Measurements from ENCODE around the gene SUPT5H. TPM values are rescaled to one million over a fixed set of nuclear protein-coding genes. Genes with fewer than 3 reads are reported as not detected.

The SUPT5H gene
- total RNA-seq, 4 donors from 2014 or later, result 87.6 to 101 (median 91.5) TPM

- Histone ChIP-seq H3K9me3 (no peaks in the 10 kb centered on the region), H3K27me3 (no peaks in the 10 kb centered on the region), H3K27ac (replicated peaks in 1 of 4) (no peak overlapping the region), H3K4me1 (peaks cover 19 to 33% (median 28%) of the 10 kb centered on the region in 4 donors), H3K36me3 (peaks cover 3 to 44% (median 43%) of the 10 kb centered on the region in 4 donors), H3K4me3 (no peak overlapping the region)
- TF ChIP-seq EP300 (IDR thresholded peaks at IDR 0.05) (no peak), CTCF (IDR thresholded peaks at IDR 0.05) (no peak), POLR2AphosphoS5 (IDR thresholded peaks at IDR 0.05) (peak in 1 of 2 donors; percentile 10)
- DNase-seq (ENCODE audit: extremely low spot score), result no peak
- WGBS, result 85% methylated on average over 7 of the region's 7 CpGs
- intact Hi-C loops (cut with DNase I), result loop anchor here (10.0 kb wide), 1 partner anchor 81 kb away; the partner anchor contains the start of gene SAMD4B
Measured at GRCh38 chr19:39425744-39426143, 19.6 kb upstream of the SUPT5H start.

- Histone ChIP-seq H3K9me3 (no peaks in the 10 kb centered on the region), H3K4me3 (no peak overlapping the region), H3K4me1 (peaks cover 21 to 37% (median 32%) of the 10 kb centered on the region in 4 donors), H3K27ac (replicated peaks in 1 of 4) (peak overlapping the region in 1 of 4 donors; percentile 23), H3K36me3 (peaks cover 4 to 43% (median 40%) of the 10 kb centered on the region in 4 donors), H3K27me3 (no peaks in the 10 kb centered on the region)
- TF ChIP-seq CTCF (IDR thresholded peaks at IDR 0.05) (no peak), POLR2A (IDR thresholded peaks at IDR 0.05; ENCODE audit: low read depth) (no peak), EP300 (IDR thresholded peaks at IDR 0.05) (no peak), POLR2AphosphoS5 (IDR thresholded peaks at IDR 0.05) (no peak)
- intact Hi-C loops (cut with DNase I), result loop anchor here (10.0 kb wide), 1 partner anchor 81 kb away; the partner anchor contains the start of gene SAMD4B
- WGBS, result 68% methylated on average over 5 of the region's 5 CpGs
- no peak for DNase-seq (ENCODE audit: extremely low spot score)
Measured at GRCh38 chr19:39426170-39426569, 19.2 kb upstream of the SUPT5H start.

- 90% methylated on average over 11 of the region's 11 CpGs for WGBS
- Histone ChIP-seq H3K9me3 (no peaks in the 10 kb centered on the region), H3K36me3 (peaks cover 18 to 43% (median 39%) of the 10 kb centered on the region in 4 donors), H3K27ac (replicated peaks in 1 of 4) (peak overlapping the region; percentile 84 to 91 (median 86)), H3K4me3 (no peak overlapping the region), H3K27me3 (no peaks in the 10 kb centered on the region), H3K4me1 (peaks cover 22 to 38% (median 34%) of the 10 kb centered on the region in 4 donors)
- intact Hi-C loops (cut with DNase I), result loop anchor here (10.0 kb wide), 1 partner anchor 83 kb away; the partner anchor contains the start of gene SAMD4B
- no peak for DNase-seq (ENCODE audit: extremely low spot score)
- TF ChIP-seq EP300 (IDR thresholded peaks at IDR 0.05) (no peak), POLR2A (IDR thresholded peaks at IDR 0.05; ENCODE audit: low read depth) (no peak), POLR2AphosphoS5 (IDR thresholded peaks at IDR 0.05) (no peak), CTCF (IDR thresholded peaks at IDR 0.05) (no peak)
Measured at GRCh38 chr19:39427707-39428106, 17.7 kb upstream of the SUPT5H start.

- intact Hi-C loops (cut with DNase I), result loop anchor here (10.0 kb wide), 1 partner anchor 84 kb away; the partner anchor contains the start of gene SAMD4B
- Histone ChIP-seq H3K9me3 (no peaks in the 10 kb centered on the region), H3K4me3 (peak overlapping the region in 3 of 4 donors; percentile 3 to 14 (median 12)), H3K4me1 (peaks cover 23 to 43% (median 37%) of the 10 kb centered on the region in 4 donors), H3K27ac (replicated peaks in 1 of 4) (peak overlapping the region; percentile 84 to 91 (median 86)), H3K36me3 (peaks cover 23 to 43% (median 39%) of the 10 kb centered on the region in 4 donors), H3K27me3 (no peaks in the 10 kb centered on the region)
- TF ChIP-seq POLR2AphosphoS5 (IDR thresholded peaks at IDR 0.05), result peak; percentile 75 to 76
- TF ChIP-seq CTCF (IDR thresholded peaks at IDR 0.05), result no peak
- TF ChIP-seq POLR2A (IDR thresholded peaks at IDR 0.05; ENCODE audit: low read depth), result no peak
- TF ChIP-seq EP300 (IDR thresholded peaks at IDR 0.05), result peak; percentile 6
- no peak for DNase-seq (ENCODE audit: extremely low spot score)
- WGBS, result 31% methylated on average over 12 of the region's 23 CpGs
Measured at GRCh38 chr19:39428283-39429112, 16.9 kb upstream of the SUPT5H start.
